Suprapubic skin (tissue), 4 donors: ENCODE data around the gene JADE3. TPM values are rescaled to one million over a fixed set of nuclear protein-coding genes. Genes with fewer than 3 reads are reported as not detected.
A peak's percentile ranks its signal among the peaks of the same experiment; 100 is the strongest.

ENCODE experiments used
- DNase-seq, 2 donors: peaks; one replicate each; pipeline ENCODE4 v3.0.0-alpha.2; 2019; ENCODE audit warnings: low spot score in 2 of 2
- H3K27ac ChIP-seq: fragments of 200-600 bp; sonication (generic); one replicate; pipeline ENCODE4 v1.5.1; 2019
- H3K27me3 ChIP-seq: fragments of 200-600 bp; sonication (generic); one replicate; pipeline ENCODE4 v1.5.1; 2019
- H3K36me3 ChIP-seq: fragments of 200-600 bp; sonication (generic); one replicate; pipeline ENCODE4 v1.5.1; 2019
- H3K4me1 ChIP-seq: fragments of 200-600 bp; sonication (generic); one replicate; pipeline ENCODE4 v1.5.1; 2019
- H3K4me3 ChIP-seq: fragments of 200-600 bp; sonication (generic); one replicate; pipeline ENCODE4 v1.5.1; 2019; ENCODE audit warnings: mild to moderate bottlenecking
- H3K9me3 ChIP-seq: fragments of 200-600 bp; sonication (generic); one replicate; pipeline ENCODE4 v1.5.1; 2019
- EP300 ChIP-seq: sonication (generic); formaldehyde crosslinking; IDR thresholded peaks from one replicate; pipeline ENCODE4 v1.6.1; 2017; ENCODE audit warnings: antibody characterized with exemption
- POLR2A ChIP-seq, 2 donors: fragments of 450-650 bp; IDR thresholded peaks; one replicate each; pipeline ENCODE4 v1.6.1; 2017; ENCODE audit warnings: antibody characterized with exemption in 2 of 2, mild to moderate bottlenecking in 2 of 2, moderate library complexity in 2 of 2
- POLR2AphosphoS5 ChIP-seq, 3 donors: sonication (generic); formaldehyde crosslinking; IDR thresholded peaks; one replicate each; pipeline ENCODE4 v1.6.1; 2017; ENCODE audit warnings: antibody characterized with exemption in 3 of 3
- WGBS: methylation state at CpG from one replicate; pipeline ENCODE4 v1.1.5; 2018; 5-methylcytosine and 5-hydroxymethylcytosine counted together
- total RNA-seq, 4 donors: library from RNA; depleted of rRNA; stranded (reverse); fragments of >200 nt; gene quantifications; one replicate each; pipeline ENCODE4 v1.1.0, GENCODE V29; 2016
- TF ChIP-seq, protein P1 (sequence below), 2 donors: fragments of 200-600 bp in 1 of 2; fragments of 450-650 bp in 1 of 2; sonication (generic) in 1 of 2; IDR thresholded peaks; one replicate each; pipeline ENCODE4 v1.5.1; 2016 to 2019; ENCODE audit warnings: antibody characterized with exemption in 2 of 2, mild to moderate bottlenecking in 1 of 2, moderate library complexity in 1 of 2

JADE3 gene
- total RNA-seq, 4 donors from 2014 or later: 3.6 to 6.2 (median 5.1) TPM

DNA sequence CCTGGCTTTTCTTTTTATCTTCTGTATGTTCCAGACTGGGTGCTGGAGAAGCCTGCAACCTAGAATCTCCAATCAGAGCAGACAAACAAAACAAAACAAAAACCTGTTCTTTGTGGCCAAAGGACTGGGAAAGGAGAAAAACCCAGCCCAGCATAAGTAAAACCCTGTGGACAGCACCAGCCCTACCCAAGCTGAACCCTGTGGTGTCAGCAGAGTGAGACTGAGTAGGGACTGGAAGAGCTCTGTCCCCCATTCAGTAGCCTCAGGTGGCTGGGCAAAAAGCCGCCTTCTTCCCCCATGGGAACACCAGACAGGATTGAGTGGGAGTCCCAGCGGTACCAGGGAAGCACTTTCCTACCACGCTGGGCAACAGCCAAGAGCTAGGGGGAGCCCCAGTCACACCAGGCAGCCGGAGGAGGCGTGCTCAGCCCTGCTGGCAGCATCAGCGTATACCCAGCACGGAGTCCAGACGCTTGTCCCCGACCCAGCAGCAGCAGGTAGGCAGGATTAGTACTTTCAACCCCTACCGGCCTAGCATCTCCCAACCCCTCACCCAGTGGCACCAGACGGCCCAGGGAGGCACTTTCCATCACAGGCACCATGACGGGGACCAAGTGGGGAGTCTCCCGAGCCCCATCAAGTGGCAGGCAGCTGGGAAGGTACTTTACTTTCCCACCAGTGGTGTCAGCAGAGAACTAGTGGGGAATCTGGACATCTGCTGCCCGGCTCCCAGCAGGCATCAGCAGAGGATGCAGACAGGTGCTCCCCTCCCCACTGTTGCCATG, 8.6 kb upstream of the JADE3 start:
- Histone ChIP-seq H3K9me3 (no peaks in the 10 kb centered on the region), H3K4me3 (peak overlapping the region; percentile 33), H3K36me3 (no peaks in the 10 kb centered on the region), H3K27me3 (no peaks in the 10 kb centered on the region), H3K4me1 (no peaks in the 10 kb centered on the region), H3K27ac (no peak overlapping the region)
- 41% methylated on average over 2 of the region's 14 CpGs for WGBS
- TF ChIP-seq, protein P1, sequence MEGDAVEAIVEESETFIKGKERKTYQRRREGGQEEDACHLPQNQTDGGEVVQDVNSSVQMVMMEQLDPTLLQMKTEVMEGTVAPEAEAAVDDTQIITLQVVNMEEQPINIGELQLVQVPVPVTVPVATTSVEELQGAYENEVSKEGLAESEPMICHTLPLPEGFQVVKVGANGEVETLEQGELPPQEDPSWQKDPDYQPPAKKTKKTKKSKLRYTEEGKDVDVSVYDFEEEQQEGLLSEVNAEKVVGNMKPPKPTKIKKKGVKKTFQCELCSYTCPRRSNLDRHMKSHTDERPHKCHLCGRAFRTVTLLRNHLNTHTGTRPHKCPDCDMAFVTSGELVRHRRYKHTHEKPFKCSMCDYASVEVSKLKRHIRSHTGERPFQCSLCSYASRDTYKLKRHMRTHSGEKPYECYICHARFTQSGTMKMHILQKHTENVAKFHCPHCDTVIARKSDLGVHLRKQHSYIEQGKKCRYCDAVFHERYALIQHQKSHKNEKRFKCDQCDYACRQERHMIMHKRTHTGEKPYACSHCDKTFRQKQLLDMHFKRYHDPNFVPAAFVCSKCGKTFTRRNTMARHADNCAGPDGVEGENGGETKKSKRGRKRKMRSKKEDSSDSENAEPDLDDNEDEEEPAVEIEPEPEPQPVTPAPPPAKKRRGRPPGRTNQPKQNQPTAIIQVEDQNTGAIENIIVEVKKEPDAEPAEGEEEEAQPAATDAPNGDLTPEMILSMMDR (IDR thresholded peaks at IDR 0.05): peak in 1 of 2 donors; percentile 51
- no peak for TF ChIP-seq POLR2A (IDR thresholded peaks at IDR 0.05)
- peak; percentile 76 to 78 for DNase-seq

- DNase-seq: no peak
- no peaks in the 10 kb centered on the region for H3K27me3 ChIP-seq
- H3K36me3 ChIP-seq: no peaks in the 10 kb centered on the region
- H3K4me3 ChIP-seq: no peak overlapping the region
- no peaks in the 10 kb centered on the region for H3K4me1 ChIP-seq
- no peaks in the 10 kb centered on the region for H3K9me3 ChIP-seq
- 69% methylated on average over 2 of the region's 2 CpGs for WGBS
- no peak overlapping the region for H3K27ac ChIP-seq
- TF ChIP-seq POLR2AphosphoS5 (IDR thresholded peaks at IDR 0.05): no peak
- TF ChIP-seq, protein P1 (IDR thresholded peaks at IDR 0.05): no peak
- no peak for TF ChIP-seq EP300
- TF ChIP-seq POLR2A (IDR thresholded peaks at IDR 0.05): no peak
These were observed 7.6 kb upstream of the JADE3 start for GRCh38 chrX:46904626-46905025.

- H3K27ac ChIP-seq: no peak overlapping the region
- H3K9me3 ChIP-seq: no peaks in the 10 kb centered on the region
- 81% methylated on average over 3 of the region's 3 CpGs for WGBS
- no peak for TF ChIP-seq POLR2AphosphoS5 (IDR thresholded peaks at IDR 0.05)
- TF ChIP-seq POLR2A (IDR thresholded peaks at IDR 0.05): no peak
- TF ChIP-seq, protein P1 (IDR thresholded peaks at IDR 0.05): no peak
- TF ChIP-seq EP300: no peak
- H3K36me3 ChIP-seq: no peaks in the 10 kb centered on the region
- DNase-seq: no peak
- H3K27me3 ChIP-seq: no peaks in the 10 kb centered on the region
- H3K4me3 ChIP-seq: no peak overlapping the region
- H3K4me1 ChIP-seq: peaks cover 9% of the 10 kb centered on the region
These were observed 1.8 kb upstream of the JADE3 start for GRCh38 chrX:46910415-46910814.

DNA sequence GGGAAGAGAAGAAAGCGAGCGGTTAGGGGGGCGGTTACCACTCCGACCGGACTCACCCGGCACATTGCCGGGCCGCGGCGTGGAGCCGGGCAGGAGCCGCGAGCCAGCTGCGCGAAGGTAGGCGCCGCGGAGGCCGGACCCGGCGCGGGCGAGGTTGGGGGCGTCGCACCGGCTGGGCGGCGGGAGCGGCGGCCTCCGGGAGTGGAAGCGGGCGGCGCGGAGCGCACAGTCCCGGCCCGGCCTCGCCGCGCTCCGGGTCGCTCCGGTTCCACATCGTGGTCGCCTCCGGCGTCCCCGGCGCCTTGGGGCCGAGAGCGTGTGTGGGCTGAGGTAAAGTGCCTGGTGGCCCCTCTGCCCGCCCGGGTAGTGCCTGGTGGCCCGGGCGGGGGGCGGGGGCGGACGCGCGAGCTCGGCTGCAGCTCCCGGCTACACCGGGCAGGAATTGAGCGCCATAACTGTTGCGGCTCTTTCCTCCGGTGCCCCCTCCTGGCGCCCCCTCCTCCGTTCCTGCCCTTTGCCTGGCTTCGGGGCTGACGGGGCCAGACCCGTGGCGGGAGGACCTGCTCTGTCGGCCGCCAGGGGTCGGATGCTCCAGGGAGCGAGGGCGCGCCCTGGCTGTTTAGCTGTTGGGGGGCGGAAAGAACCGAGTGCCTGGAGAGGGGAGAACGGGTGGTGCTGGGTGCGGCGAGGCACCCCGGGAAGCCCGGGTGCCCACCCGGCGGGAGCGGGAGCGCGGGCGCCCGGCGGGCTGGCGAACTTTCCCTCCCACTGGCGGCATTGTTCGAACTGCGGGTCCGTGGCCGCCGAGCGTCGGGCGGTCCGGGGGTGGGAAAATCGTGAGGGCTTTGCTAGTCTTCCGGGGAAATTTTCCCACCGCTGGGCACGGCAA, 626 bp downstream of the JADE3 start:
- 54% methylated on average over 65 of the region's 109 CpGs for WGBS
- peak in 1 of 2 donors; percentile 66 for DNase-seq
- H3K27me3 ChIP-seq: no peaks in the 10 kb centered on the region
- peak overlapping the region; percentile 71 for H3K27ac ChIP-seq
- H3K4me3 ChIP-seq: peak overlapping the region; percentile 69
- no peaks in the 10 kb centered on the region for H3K36me3 ChIP-seq
- H3K9me3 ChIP-seq: no peaks in the 10 kb centered on the region
- no peak for TF ChIP-seq POLR2A (IDR thresholded peaks at IDR 0.05)
- TF ChIP-seq, protein P1 (IDR thresholded peaks at IDR 0.05): peak in 1 of 2 donors; percentile 37
- peaks cover 9% of the 10 kb centered on the region for H3K4me1 ChIP-seq

GRCh38 chrX:46913667-46914066, 1.4 kb downstream of the JADE3 start:
- DNase-seq: no peak
- no peak overlapping the region for H3K27ac ChIP-seq

More at GRCh38 chrX:46913667-46914066, 1.4 kb downstream of the JADE3 start:
- no peaks in the 10 kb centered on the region for H3K9me3 ChIP-seq
- peak overlapping the region; percentile 69 for H3K4me3 ChIP-seq
- no peaks in the 10 kb centered on the region for H3K27me3 ChIP-seq
- no peaks in the 10 kb centered on the region for H3K36me3 ChIP-seq
- TF ChIP-seq POLR2A (IDR thresholded peaks at IDR 0.05) (no peak), POLR2AphosphoS5 (IDR thresholded peaks at IDR 0.05) (no peak), EP300 (no peak)
- TF ChIP-seq, protein P1 (IDR thresholded peaks at IDR 0.05): no peak
- WGBS: 31% methylated on average over 14 of the region's 14 CpGs
- peaks cover 9% of the 10 kb centered on the region for H3K4me1 ChIP-seq
